AG04450 (cell line): ENCODE measurements around the gene SLC22A6. TPM values are rescaled to one million over a fixed set of nuclear protein-coding genes. Genes with fewer than 3 reads are reported as not detected.

Experiments
- CTCF ChIA-PET: fragments of 300-600, 350-600 bp; formaldehyde crosslinking; extraction: SDS; loops from one replicate; lab custom pipeline; 2022; ENCODE audit warnings: antibody characterized with exemption, inconsistent platforms; lab: Charles Lee
- POLR2A ChIA-PET: fragments of 350-600 bp; formaldehyde crosslinking; extraction: SDS; loops from one replicate; lab custom pipeline; 2021; ENCODE audit warnings: antibody characterized with exemption, inconsistent platforms; lab: Yijun Ruan, JAX
- DNase-seq: peaks from one replicate; pipeline ENCODE4 v3.0.0-alpha.2; 2011; ENCODE audit warnings: low read depth, low spot score
- H3K27ac ChIP-seq: one replicate; pipeline ENCODE4 v1.5.1; 2012; ENCODE audit warnings: low read depth, low read length, control low read depth
- H3K27me3 ChIP-seq: one replicate; pipeline ENCODE4 v1.6.0; 2012; ENCODE audit warnings: low read length; ENCODE audit not compliant: control insufficient read depth, insufficient read depth
- H3K4me3 ChIP-seq: 2 replicates; pipeline ENCODE4 v1.5.1; 2011; ENCODE audit warnings: mild to moderate bottlenecking, low read depth, low read length, control low read depth
- H3K9me3 ChIP-seq: 2 replicates; pipeline ENCODE4 v1.5.1; 2012; ENCODE audit warnings: low read length; ENCODE audit not compliant: control insufficient read depth, insufficient read depth
- CTCF ChIP-seq: IDR thresholded peaks from 2 replicates; pipeline ENCODE4 v1.5.1; 2011; ENCODE audit warnings: low read depth, low read length, control low read depth, inconsistent platforms
- polyA minus RNA-seq: library from RNA; depleted of rRNA, polyadenylated mRNA; stranded (reverse); fragments of >200 nt; gene quantifications from 2 replicates; pipeline ENCODE4 v1.2.3, GENCODE V29; 2011; rRNA and poly(A)+ RNA removed
- polyA plus RNA-seq: library from polyadenylated mRNA; depleted of rRNA; stranded (reverse); fragments of >200 nt; gene quantifications from 2 replicates; pipeline ENCODE4 v1.2.3, GENCODE V29; 2011; rRNA removed

The SLC22A6 gene
- polyA plus RNA-seq: not detected in 2 replicates
- polyA minus RNA-seq: not detected in 2 replicates

- ChIA-PET CTCF (no interaction called here), POLR2A (no interaction called here)
- no peaks in the 10 kb centered on the region; the same call in 1 of the 2 replicates for H3K9me3 ChIP-seq
- no peak within 1 kb of the TSS for H3K27ac ChIP-seq
- H3K4me3 ChIP-seq: no peak within 1 kb of the TSS
- TF ChIP-seq CTCF: no peak
- no peak for DNase-seq
- no peaks in the 10 kb centered on the region for H3K27me3 ChIP-seq
Observed at GRCh38 chr11:62984451-62984991, at the start of gene SLC22A6. Gene SLC22A6 (minus strand): TSS chr11:62984967. CDS start chr11:62984690, 277 bp downstream.

- no peaks in the 10 kb centered on the region for H3K9me3 ChIP-seq
- DNase-seq: no peak
- TF ChIP-seq CTCF: no peak
- CTCF ChIA-PET: interaction anchor here (4.7 to 5.4 kb wide), 2 partner anchors 9 to 128 kb away, joined by 33 to 63 read pairs; no protein-coding TSS in a partner anchor
- peaks cover 11% of the 10 kb centered on the region for H3K27me3 ChIP-seq
- no peak overlapping the region for H3K4me3 ChIP-seq
- no peak overlapping the region for H3K27ac ChIP-seq
- POLR2A ChIA-PET: no interaction called here
Observed at GRCh38 chr11:63032457-63032856, 47.7 kb upstream of the SLC22A6 start.

- ChIA-PET POLR2A (interaction anchor here (1.2 kb wide), 1 partner anchor 183 kb away, joined by 4 read pairs; no protein-coding TSS in a partner anchor), CTCF (interaction anchor here (0.5 to 8.4 kb wide), 29 partner anchors 9 to 1027 kb away, joined by 3 to 567 read pairs (median 4); partner anchors contain the start of genes CHRM1, SLC22A8 and STX5)
- peak; percentile 46 for DNase-seq
- H3K4me3 ChIP-seq: no peak overlapping the region
- TF ChIP-seq CTCF: peak; percentile 100
- no peak overlapping the region for H3K27ac ChIP-seq
- H3K9me3 ChIP-seq: no peaks in the 10 kb centered on the region; the same call in 1 of the 2 replicates
- H3K27me3 ChIP-seq: peaks cover 5% of the 10 kb centered on the region
Observed at GRCh38 chr11:63023841-63024648, 39.3 kb upstream of the SLC22A6 start.

- POLR2A ChIA-PET: interaction anchor here (1.2 kb wide), 1 partner anchor 182 kb away, joined by 4 read pairs; no protein-coding TSS in a partner anchor
- no peak for TF ChIP-seq CTCF
- no peak overlapping the region for H3K27ac ChIP-seq
- peaks cover 5% of the 10 kb centered on the region for H3K27me3 ChIP-seq
- no peak overlapping the region for H3K4me3 ChIP-seq
- H3K9me3 ChIP-seq: no peaks in the 10 kb centered on the region; the same call in 1 of the 2 replicates
- no peak for DNase-seq
- CTCF ChIA-PET: interaction anchor here (0.5 to 8.4 kb wide), 30 partner anchors 8 to 1026 kb away, joined by 3 to 567 read pairs (median 4); partner anchors contain the start of genes CHRM1, SLC22A8 and STX5
Observed at GRCh38 chr11:63023222-63023814, 38.6 kb upstream of the SLC22A6 start.
